Prostate gland (tissue), 2 donors: ENCODE data around the gene KCNE3.

Experiments
- POLR2A ChIP-seq: fragments of 450-650 bp; IDR thresholded peaks from one replicate; pipeline ENCODE4 v1.6.1; 2016; ENCODE audit warnings: antibody characterized with exemption, mild to moderate bottlenecking
- POLR2AphosphoS5 ChIP-seq: sonication (generic); formaldehyde crosslinking; IDR thresholded peaks from one replicate; pipeline ENCODE4 v1.6.1; 2017; ENCODE audit warnings: antibody characterized with exemption
- TF ChIP-seq, protein P1 (sequence below), 4 experiments: fragments of 200-600 bp in 2 of 4; fragments of 450-650 bp in 2 of 4; sonication (generic) in 2 of 4; IDR thresholded peaks; 1 replicate in 3 of 4; 2 replicates in 1 of 4; pipeline ENCODE4 v1.5.1; 2016 to 2019; ENCODE audit warnings: antibody characterized with exemption in 4 of 4, mild to moderate bottlenecking in 2 of 4, moderate library complexity in 2 of 4

DNA sequence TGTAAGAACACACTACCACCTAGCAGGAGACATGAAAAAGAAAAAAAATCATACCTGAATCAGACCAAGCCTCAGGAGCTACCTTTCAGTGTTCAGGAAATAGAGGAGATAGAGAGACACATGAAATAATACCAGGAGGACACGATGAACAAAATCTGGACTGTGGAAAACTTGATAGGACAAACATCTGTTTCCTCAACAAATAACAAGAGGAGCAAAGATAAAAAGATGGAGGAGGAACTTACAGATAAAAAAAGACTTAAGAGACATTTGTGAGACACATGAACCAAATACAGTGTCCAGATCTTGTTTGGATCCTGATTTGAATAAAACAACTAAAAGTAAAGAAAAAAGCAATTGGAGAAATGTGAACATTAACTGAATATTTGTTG lies 12.4 kb upstream of the KCNE3 start:
- TF ChIP-seq, protein P1, sequence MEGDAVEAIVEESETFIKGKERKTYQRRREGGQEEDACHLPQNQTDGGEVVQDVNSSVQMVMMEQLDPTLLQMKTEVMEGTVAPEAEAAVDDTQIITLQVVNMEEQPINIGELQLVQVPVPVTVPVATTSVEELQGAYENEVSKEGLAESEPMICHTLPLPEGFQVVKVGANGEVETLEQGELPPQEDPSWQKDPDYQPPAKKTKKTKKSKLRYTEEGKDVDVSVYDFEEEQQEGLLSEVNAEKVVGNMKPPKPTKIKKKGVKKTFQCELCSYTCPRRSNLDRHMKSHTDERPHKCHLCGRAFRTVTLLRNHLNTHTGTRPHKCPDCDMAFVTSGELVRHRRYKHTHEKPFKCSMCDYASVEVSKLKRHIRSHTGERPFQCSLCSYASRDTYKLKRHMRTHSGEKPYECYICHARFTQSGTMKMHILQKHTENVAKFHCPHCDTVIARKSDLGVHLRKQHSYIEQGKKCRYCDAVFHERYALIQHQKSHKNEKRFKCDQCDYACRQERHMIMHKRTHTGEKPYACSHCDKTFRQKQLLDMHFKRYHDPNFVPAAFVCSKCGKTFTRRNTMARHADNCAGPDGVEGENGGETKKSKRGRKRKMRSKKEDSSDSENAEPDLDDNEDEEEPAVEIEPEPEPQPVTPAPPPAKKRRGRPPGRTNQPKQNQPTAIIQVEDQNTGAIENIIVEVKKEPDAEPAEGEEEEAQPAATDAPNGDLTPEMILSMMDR (IDR thresholded peaks at IDR 0.05) = no peak
- TF ChIP-seq POLR2AphosphoS5 = no peak
- TF ChIP-seq POLR2A = no peak
